GM12873 (cell line): Measurements from ENCODE around the gene ALOX12B.

Source experiments
- CTCF ChIP-seq: IDR thresholded peaks from 2 replicates; pipeline ENCODE4 v1.5.1; 2012; ENCODE audit warnings: low read depth, mild to moderate bottlenecking, moderate library complexity, low read length, control low read depth; ENCODE audit not compliant: insufficient read depth; ENCODE audit errors: missing control alignments

The ALOX12B gene

DNA sequence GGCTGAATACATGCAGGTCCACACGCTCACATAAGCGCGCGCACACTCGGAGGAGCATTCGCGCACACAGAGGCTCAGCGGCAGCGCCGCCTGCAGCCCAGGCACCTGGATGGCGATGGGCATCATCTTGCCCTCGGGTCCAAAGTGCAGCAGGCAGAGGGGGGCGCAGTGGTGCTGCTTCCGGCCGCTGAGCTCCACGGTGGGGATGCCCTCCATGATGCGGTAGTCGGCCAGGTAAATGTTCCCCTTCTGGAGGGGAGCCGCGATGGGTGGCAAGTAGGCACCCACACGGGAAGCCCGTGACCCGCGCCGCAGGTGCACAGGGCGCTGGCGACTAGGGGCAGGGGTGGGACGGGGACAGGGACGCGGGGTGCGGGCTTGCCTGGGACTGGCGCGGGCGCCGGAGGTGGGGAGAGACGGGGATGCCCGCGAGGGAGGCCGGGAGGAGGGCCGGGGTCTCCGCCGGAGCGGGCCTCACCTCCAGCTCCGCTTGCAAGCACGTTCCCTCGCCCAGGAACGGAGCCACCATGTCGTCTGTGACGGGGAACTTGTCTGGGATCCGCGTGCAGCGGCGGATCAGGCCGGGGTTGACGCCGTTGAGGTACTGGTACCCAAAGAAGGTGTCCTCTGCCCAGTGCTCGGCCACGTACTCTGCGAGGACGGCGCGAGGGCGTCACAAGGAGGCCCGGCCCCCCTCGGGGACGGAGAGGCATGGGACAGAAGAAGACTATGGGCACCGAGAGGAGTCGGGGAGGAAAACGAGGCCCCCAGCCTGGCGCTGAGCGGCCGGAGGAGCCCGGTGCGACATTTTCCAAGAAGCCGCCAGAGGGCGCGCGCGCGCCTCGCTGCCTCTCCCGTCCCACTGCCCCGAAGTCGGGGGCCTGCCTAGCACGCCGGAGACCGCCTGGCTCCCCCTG, 8.0 kb downstream of the ALOX12B start:
- TF ChIP-seq CTCF: peak; percentile 88

- TF ChIP-seq CTCF: no peak
Observed at GRCh38 chr17:8076502-8077266, 10.8 kb downstream of the ALOX12B start.

DNA sequence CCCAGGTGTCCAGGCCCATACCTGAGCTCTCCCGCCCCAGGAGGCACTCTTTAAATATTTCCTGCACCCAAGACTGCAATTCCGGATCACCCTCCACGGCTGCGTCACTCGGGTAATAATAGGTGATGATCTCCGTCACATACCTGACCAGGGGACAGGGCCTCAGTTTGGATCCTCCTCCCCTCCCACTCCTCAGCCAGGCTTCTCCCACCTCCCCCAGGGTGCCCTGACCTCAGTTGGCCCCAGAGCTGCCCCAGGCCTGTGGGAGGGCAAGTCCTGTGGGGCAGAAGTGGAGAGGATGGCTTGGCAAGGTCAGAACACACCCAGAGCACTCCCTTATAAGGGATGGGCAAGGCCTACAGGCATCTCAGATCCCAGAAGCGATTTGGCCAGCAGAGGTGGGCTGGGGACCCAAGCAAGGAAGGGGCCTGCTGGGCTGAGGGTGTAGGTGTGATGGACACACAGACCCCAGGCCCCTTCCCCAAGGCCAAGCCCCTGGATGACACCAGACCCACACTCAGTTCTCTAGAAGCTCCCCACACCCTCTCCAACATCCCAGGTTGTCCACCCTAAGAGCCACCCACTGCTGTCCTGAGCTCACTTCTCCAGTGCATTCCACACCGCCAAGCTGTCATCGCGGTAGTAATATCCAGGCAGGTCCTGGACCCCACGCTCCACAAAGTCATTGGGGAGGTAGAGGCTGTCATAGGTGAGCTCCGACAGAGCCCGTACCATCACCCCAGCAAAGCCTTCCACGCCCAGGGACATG, 11.8 kb downstream of the ALOX12B start:
- no peak for TF ChIP-seq CTCF

DNA sequence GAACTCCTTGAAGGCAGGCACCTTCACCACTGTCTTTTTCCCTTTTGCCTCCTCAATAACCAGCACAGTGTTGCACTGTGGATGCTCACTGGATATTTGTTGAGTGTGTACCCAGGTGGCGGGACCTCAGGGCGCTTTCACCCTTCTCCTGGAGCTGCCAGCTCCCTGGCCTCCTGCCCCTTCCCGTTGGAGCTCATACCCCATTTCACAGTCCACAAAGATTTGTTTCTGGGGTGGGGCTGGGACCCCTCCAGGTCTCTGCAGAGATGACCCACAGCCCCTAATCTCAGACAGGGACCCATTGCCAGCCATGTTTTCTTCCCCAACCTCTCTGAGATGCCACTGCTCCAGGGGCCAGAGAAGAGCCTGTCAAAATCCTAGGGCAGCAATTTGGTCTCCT, 12.4 kb downstream of the ALOX12B start:
- TF ChIP-seq CTCF: no peak

DNA sequence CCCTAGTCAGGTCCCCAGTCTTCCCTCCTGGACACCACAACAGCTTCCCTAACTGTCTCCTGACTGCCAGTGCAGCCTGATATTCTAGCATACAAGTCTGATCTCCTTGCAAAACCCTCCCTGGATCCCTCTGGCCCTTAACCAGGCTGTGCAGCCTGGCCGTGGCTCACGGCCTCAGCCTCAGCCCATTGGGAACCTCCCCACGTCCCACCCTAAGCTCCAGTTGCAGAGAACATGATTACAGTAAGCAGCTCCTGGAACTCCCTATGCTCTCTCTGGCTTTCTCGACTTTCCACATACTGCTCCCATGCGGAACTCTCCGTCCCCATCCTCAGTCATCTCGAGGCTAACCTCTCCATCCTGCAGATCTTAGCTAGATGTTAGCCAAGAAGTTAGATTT, 13.0 kb downstream of the ALOX12B start:
- TF ChIP-seq CTCF: no peak

DNA sequence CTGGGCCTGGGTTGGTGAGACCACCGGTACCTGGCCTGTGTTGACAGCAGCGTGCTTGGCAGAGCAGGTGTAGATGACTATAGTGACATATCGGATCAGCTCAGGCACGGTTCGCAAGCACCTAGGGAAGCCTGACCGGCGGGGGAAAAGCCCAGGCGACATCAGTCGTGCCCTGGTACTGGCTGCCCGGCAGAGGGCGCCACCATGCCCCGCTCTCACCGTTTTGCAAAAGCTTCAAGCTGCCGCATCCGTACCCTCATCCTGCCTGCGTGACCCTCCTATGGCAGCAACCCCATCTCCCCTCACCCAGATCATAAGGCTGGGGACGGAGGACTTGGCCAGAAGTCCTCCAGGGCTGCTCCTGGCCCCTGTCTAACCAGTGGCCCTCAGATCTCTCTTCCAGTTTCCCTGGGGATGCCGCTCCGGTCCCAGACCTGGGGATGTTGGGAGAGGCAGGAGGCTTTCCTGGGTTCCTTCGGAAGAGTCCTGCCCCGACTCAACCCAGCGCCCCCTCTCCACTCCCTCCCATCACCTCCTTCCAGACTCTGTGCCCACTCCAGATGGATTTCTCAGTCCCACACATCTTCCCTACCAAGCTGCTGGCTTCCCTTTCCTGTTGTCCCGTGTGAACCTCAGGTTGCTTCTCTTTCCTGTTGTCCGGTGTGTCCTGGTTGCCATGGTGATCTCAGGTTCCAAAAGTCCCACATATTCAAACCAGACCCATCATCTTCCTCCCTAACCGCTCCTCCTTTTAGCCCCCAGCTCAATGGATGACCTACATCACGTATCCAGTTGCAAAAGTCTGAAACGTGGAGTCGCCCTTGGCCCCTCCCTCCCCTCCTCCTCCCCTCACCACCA, 13.7 kb downstream of the ALOX12B start:
- TF ChIP-seq CTCF: peak; percentile 99
